ENCODE data around the gene HDAC3.

Gene HDAC3

GRCh38 chr5:141636413-141637122, at the start of gene HDAC3, which contains the start of gene RELL2:
Gene HDAC3 (minus strand): TSS chr5:141636849. CDS start chr5:141636790, 59 bp downstream.
Gene RELL2 (plus strand): TSS chr5:141636997. CDS start chr5:141638226, 1,229 bp downstream.
- DNase-seq (ENCODE audit: low spot score) (peak; percentile 80), FAIRE-seq (no peak)

GRCh38 chr5:141685591-141685990, 48.9 kb upstream of the HDAC3 start:
- DNase-seq (ENCODE audit: low spot score): no peak
- FAIRE-seq: no peak

DNA sequence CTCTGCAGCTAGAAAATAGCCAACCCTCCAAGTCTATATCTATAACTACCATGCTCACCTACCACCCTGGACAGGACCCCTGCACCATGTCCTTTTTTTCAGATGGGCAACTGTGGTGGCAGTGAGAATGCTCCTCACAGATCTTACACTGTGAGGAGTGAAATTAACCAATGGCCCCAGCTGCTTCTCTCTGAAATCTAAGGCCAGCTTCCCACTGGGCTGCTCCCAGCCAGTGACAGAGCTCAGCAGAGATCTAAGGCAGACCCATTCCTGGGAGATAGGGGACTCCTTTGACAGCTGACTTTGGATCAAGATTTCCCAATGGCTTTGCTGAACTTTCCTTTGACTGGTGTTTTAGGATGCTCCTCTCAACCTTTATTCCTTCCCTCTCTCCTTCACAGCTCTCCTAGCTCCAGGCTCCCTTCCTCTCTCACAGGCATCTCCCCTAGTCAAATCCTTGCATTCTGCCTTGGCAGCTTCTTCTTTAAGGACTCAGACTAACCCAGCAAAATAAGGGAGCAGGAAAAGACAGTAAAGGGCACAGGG, 47.0 kb upstream of the HDAC3 start:
- no peak for FAIRE-seq
- DNase-seq (ENCODE audit: low spot score): no peak

GRCh38 chr5:141681695-141682641, 45.3 kb upstream of the HDAC3 start, which contains the start of gene ARAP3:
Gene ARAP3 (minus strand): TSS chr5:141682230. CDS start chr5:141680486, 1,744 bp downstream.
- FAIRE-seq: no peak

GRCh38 chr5:141681295-141681694, 44.6 kb upstream of the HDAC3 start:
- FAIRE-seq: no peak
- no peak for DNase-seq (ENCODE audit: low spot score)

More at GRCh38 chr5:141681695-141682641, 45.3 kb upstream of the HDAC3 start, which contains the start of gene ARAP3:
- peak; percentile 70 for DNase-seq (ENCODE audit: low spot score)

- DNase-seq (ENCODE audit: low spot score) (no peak), FAIRE-seq (no peak)
These were observed 44.1 kb upstream of the HDAC3 start for GRCh38 chr5:141680751-141681201.

- FAIRE-seq: no peak
These were observed 43.5 kb upstream of the HDAC3 start for GRCh38 chr5:141680178-141680577.

GRCh38 chr5:141677415-141677814, 40.8 kb upstream of the HDAC3 start:
- DNase-seq (ENCODE audit: low spot score) (no peak), FAIRE-seq (no peak)

More at GRCh38 chr5:141680178-141680577, 43.5 kb upstream of the HDAC3 start:
- no peak for DNase-seq (ENCODE audit: low spot score)

GRCh38 chr5:141675672-141676071, 39.0 kb upstream of the HDAC3 start:
- FAIRE-seq: no peak

DNA sequence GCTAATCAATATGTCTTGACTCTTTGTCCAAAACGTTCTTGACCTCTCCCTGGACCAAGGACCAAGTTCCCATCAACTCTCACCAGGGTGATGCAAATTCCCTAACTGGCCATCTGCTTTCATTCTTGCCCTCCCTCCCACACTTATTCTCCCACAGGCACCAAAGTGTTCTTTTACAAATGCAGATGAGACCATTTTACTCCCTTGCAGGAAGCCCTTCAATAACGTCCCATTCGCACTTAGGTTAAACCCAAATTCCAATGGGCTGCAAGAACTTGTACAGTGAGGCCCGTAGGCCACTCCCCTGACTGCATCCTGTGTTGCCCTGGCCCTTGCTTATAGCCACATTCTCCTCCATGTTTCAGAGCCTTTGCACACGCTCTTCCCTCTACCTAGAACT, 38.1 kb upstream of the HDAC3 start:
- DNase-seq (ENCODE audit: low spot score) (no peak), FAIRE-seq (no peak)

More at GRCh38 chr5:141675672-141676071, 39.0 kb upstream of the HDAC3 start:
- no peak for DNase-seq (ENCODE audit: low spot score)

- DNase-seq (ENCODE audit: low spot score) (no peak), FAIRE-seq (no peak)
These were observed 36.5 kb upstream of the HDAC3 start for GRCh38 chr5:141672841-141673813.

GRCh38 chr5:141672071-141672840, 35.6 kb upstream of the HDAC3 start:
- no peak for FAIRE-seq
- no peak for DNase-seq (ENCODE audit: low spot score)

DNA sequence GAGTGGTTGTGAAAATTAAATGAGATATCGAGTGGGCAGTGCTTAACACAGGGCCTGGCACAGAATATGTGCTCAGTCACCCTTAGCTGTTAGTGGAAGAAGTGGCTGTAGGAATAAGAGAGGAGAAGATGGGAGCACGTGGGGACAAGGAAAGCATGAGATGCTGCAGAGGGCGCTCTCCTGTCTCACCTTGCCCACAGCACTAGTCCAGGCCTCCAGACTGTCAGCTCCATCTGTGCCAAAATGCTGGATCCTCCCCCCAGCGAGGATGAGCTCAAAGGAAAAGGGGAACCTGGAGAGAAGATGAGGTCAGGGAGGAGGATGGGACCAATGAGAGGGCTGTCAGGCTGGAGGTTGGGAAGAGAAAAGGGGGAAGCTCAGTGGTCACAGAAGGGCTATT, 32.9 kb upstream of the HDAC3 start:
- no peak for DNase-seq (ENCODE audit: low spot score)
- no peak for FAIRE-seq

DNA sequence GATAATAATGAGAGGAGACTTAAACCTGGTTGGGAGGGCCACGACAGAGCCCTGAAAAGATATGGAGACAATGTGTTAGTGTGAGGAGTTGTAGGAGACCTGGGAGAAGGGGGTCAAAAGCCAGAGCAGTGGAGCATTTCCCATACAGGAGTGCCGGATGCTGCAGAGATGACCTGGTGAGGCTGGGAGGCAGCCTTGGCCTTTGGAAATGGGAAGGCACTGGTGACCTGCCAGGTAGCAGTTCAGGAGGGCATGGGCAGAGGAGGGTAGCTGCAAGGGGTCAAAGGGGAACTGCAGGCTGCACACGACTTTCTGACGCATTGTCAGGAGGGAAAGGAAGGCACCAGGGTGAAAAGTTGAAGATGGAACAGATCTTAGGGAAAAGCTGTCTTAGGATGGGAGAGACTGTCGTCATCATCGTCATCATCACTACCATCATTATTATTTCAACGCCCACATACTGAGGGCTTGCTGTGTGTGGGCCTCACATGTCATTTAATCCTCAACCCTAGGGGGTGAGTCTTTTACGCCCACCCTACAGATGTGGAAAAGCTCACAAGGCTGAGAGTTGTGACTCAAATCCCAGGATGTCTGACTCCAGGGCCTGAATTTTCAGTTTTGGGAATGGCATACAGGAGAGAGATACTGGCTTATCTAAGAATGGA, 32.1 kb upstream of the HDAC3 start:
- no peak for DNase-seq (ENCODE audit: low spot score)
- no peak for FAIRE-seq

- FAIRE-seq (no peak), DNase-seq (ENCODE audit: low spot score) (no peak)
These were observed 29.6 kb upstream of the HDAC3 start for GRCh38 chr5:141665995-141666940.

GRCh38 chr5:141664733-141665461, 28.2 kb upstream of the HDAC3 start:
- DNase-seq (ENCODE audit: low spot score) (peak; percentile 48), FAIRE-seq (no peak)

GRCh38 chr5:141663506-141663905, 26.9 kb upstream of the HDAC3 start:
- FAIRE-seq: no peak
- DNase-seq (ENCODE audit: low spot score): no peak
